Measurements from ENCODE around the gene BMP6. TPM values are rescaled to one million over a fixed set of nuclear protein-coding genes. Genes with fewer than 3 reads are reported as not detected.

BMP6 gene
- total RNA-seq, 1 donor from 2014 or later: 0.41 TPM

DNA sequence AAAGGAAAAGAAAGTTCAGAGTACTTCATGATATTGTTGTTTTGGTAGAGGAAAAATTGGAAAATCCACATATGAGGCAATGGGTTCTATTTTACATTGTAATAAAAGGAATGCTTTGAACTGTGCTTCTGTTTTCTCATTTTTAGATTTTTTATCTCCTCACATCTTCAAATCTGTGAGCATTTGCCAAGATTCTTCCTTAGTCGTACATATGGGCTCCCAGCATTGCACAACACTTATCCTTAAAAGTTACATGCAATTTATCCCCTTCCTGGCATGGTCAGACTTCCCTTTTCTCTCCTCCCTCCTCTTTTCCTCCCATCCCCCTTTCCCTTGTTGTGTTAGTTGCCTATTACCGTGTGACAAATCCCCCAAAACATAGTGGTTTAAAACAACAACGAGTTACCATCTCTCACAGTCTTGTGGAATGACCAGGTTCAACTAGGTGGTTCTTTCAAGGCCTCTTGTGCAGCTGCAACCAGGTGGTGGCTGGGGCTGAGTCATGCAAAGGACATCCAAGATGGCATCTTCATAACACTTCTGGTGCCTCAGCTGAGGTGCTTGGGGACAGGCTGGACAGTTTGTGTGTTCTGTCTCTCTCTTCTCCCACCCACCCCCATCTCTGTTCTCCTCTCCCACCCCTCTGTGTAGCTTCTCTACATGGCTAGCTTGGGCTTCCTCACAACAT is 116.0 kb downstream of the BMP6 start:
- Histone ChIP-seq H3K9me3 (ENCODE audit: low read depth) (no peaks in the 10 kb centered on the region), H3K27ac (no peak overlapping the region), H3K4me1 (no peaks in the 10 kb centered on the region), H2AFZ (replicated peaks) (no peak overlapping the region), H3K36me3 (no peaks in the 10 kb centered on the region), H3K9ac (no peak overlapping the region), H3K4me3 (no peak overlapping the region), H3K4me2 (no peak overlapping the region), H3F3A (ENCODE audit: low read depth) (no peaks in the 10 kb centered on the region), H3K79me2 (ENCODE audit: low read depth) (no peaks in the 10 kb centered on the region), H4K20me1 (ENCODE audit: low read depth) (no peaks in the 10 kb centered on the region), H3K27me3 (no peaks in the 10 kb centered on the region)
- Mint-ChIP-seq H3K36me3 (no peaks in the 10 kb centered on the region), H3K27ac (no peak overlapping the region), H3K4me1 (no peaks in the 10 kb centered on the region), H3K4me3 (no peak overlapping the region), H3K9me3 (no peaks in the 10 kb centered on the region), H3K27me3 (ENCODE audit: insufficient read depth, low read depth) (peaks cover 5% of the 10 kb centered on the region)
- TF ChIP-seq, protein P1, sequence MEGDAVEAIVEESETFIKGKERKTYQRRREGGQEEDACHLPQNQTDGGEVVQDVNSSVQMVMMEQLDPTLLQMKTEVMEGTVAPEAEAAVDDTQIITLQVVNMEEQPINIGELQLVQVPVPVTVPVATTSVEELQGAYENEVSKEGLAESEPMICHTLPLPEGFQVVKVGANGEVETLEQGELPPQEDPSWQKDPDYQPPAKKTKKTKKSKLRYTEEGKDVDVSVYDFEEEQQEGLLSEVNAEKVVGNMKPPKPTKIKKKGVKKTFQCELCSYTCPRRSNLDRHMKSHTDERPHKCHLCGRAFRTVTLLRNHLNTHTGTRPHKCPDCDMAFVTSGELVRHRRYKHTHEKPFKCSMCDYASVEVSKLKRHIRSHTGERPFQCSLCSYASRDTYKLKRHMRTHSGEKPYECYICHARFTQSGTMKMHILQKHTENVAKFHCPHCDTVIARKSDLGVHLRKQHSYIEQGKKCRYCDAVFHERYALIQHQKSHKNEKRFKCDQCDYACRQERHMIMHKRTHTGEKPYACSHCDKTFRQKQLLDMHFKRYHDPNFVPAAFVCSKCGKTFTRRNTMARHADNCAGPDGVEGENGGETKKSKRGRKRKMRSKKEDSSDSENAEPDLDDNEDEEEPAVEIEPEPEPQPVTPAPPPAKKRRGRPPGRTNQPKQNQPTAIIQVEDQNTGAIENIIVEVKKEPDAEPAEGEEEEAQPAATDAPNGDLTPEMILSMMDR (IDR thresholded peaks at IDR 0.05): no peak
- no peak for TF ChIP-seq EZH2 (IDR thresholded peaks at IDR 0.05)
- no peak for TF ChIP-seq EZH2phosphoT487 (IDR thresholded peaks at IDR 0.05)
- no peak for DNase-seq (ENCODE audit: low spot score)

- no peaks in the 10 kb centered on the region for H3K4me1 ChIP-seq
- H3K36me3 Mint-ChIP-seq: no peaks in the 10 kb centered on the region
- H3K9me3 ChIP-seq (ENCODE audit: low read depth): peaks cover 12% of the 10 kb centered on the region
- no peaks in the 10 kb centered on the region for H3K79me2 ChIP-seq (ENCODE audit: low read depth)
- H3K4me3 Mint-ChIP-seq: no peak overlapping the region
- H3K4me1 Mint-ChIP-seq: no peaks in the 10 kb centered on the region
- H3K27ac Mint-ChIP-seq: no peak overlapping the region
- H3K4me2 ChIP-seq: no peak overlapping the region
- DNase-seq (ENCODE audit: low spot score): no peak
- H3K27me3 ChIP-seq: no peaks in the 10 kb centered on the region
- H3K27me3 Mint-ChIP-seq (ENCODE audit: insufficient read depth, low read depth): no peaks in the 10 kb centered on the region
- H3K9me3 Mint-ChIP-seq: peaks cover 18% of the 10 kb centered on the region
- no peak overlapping the region for H3K9ac ChIP-seq
- H3K36me3 ChIP-seq: no peaks in the 10 kb centered on the region
- H2AFZ ChIP-seq (replicated peaks): no peak overlapping the region
- TF ChIP-seq, protein P1 (IDR thresholded peaks at IDR 0.05): peak; percentile 8
- TF ChIP-seq EZH2 (IDR thresholded peaks at IDR 0.05) (no peak), EZH2phosphoT487 (IDR thresholded peaks at IDR 0.05) (no peak)
- H3K4me3 ChIP-seq: no peak overlapping the region
- H3K27ac ChIP-seq: no peak overlapping the region
- H4K20me1 ChIP-seq (ENCODE audit: low read depth): no peaks in the 10 kb centered on the region
- H3F3A ChIP-seq (ENCODE audit: low read depth): no peaks in the 10 kb centered on the region
These were observed 121.3 kb downstream of the BMP6 start for GRCh38 chr6:7846966-7847818.

GRCh38 chr6:7848229-7848628 is 122.3 kb downstream of the BMP6 start:
- Mint-ChIP-seq H3K4me3 (no peak overlapping the region), H3K27me3 (ENCODE audit: insufficient read depth, low read depth) (no peaks in the 10 kb centered on the region), H3K27ac (no peak overlapping the region), H3K9me3 (peaks cover 24% of the 10 kb centered on the region), H3K36me3 (no peaks in the 10 kb centered on the region), H3K4me1 (no peaks in the 10 kb centered on the region)
- no peak overlapping the region for H2AFZ ChIP-seq (replicated peaks)
- H3K27ac ChIP-seq: no peak overlapping the region
- H3K4me3 ChIP-seq: no peak overlapping the region
- H3F3A ChIP-seq (ENCODE audit: low read depth): no peaks in the 10 kb centered on the region
- H3K36me3 ChIP-seq: no peaks in the 10 kb centered on the region
- no peaks in the 10 kb centered on the region for H3K79me2 ChIP-seq (ENCODE audit: low read depth)
- no peak overlapping the region for H3K4me2 ChIP-seq
- peaks cover 13% of the 10 kb centered on the region for H3K9me3 ChIP-seq (ENCODE audit: low read depth)
- H3K27me3 ChIP-seq: no peaks in the 10 kb centered on the region
- no peak for TF ChIP-seq EZH2 (IDR thresholded peaks at IDR 0.05)
- TF ChIP-seq, protein P1 (IDR thresholded peaks at IDR 0.05): no peak
- no peak for TF ChIP-seq EZH2phosphoT487 (IDR thresholded peaks at IDR 0.05)
- no peak overlapping the region for H3K9ac ChIP-seq
- DNase-seq (ENCODE audit: low spot score): no peak
- H4K20me1 ChIP-seq (ENCODE audit: low read depth): no peaks in the 10 kb centered on the region
- no peaks in the 10 kb centered on the region for H3K4me1 ChIP-seq
